Left lung (tissue), 10 donors: ENCODE results near the gene ZNFX1. TPM values are rescaled to one million over a fixed set of nuclear protein-coding genes. Genes with fewer than 3 reads are reported as not detected.
"Not testable (repeated sequence)": the region's sequence is repeated elsewhere in the genome, so short reads cannot be mapped to it uniquely, and the experiment has no call there.

Source experiments
- ATAC-seq: fragments of 200-7000 bp; cut with Tn5 transposase; one replicate; pipeline ENCODE4 v1.9.1; 2020; ENCODE audit warnings: moderate library complexity
- DNase-seq, 4 donors: peaks; one replicate each; pipeline ENCODE4 v3.0.0-alpha.2; 2013 to 2020
- H3K27ac ChIP-seq, 2 donors: fragments of 200-600 bp; sonication (generic) in 1 of 2; one replicate each; pipeline versions ENCODE4 v1.5.0 to v1.8.0; 2020 to 2021
- H3K27me3 ChIP-seq, 2 donors: fragments of 200-600 bp; sonication (generic) in 1 of 2; one replicate each; pipeline versions ENCODE4 v1.5.0 to v1.8.0; 2020 to 2021
- H3K36me3 ChIP-seq, 2 donors: fragments of 200-600 bp; sonication (generic) in 1 of 2; one replicate each; pipeline versions ENCODE4 v1.5.0 to v1.8.0; 2020 to 2021
- H3K4me1 ChIP-seq, 2 donors: fragments of 200-600 bp; one replicate each; pipeline ENCODE4 v1.8.0; 2021
- H3K4me3 ChIP-seq, 2 donors: fragments of 200-600 bp; sonication (generic) in 1 of 2; one replicate each; pipeline versions ENCODE4 v1.5.0 to v1.8.0; 2020 to 2021; ENCODE audit warnings: mild to moderate bottlenecking in 1 of 2
- H3K9me3 ChIP-seq, 2 donors: fragments of 200-600 bp; sonication (generic) in 1 of 2; one replicate each; pipeline versions ENCODE4 v1.5.0 to v1.8.0; 2020 to 2021
- CTCF ChIP-seq, 2 donors: fragments of 200-600 bp; sonication (generic) in 1 of 2; IDR thresholded peaks; one replicate each; pipeline versions ENCODE4 v1.5.0 to v1.8.0; 2021; ENCODE audit warnings: antibody characterized with exemption in 2 of 2
- intact Hi-C, 2 donors: fragments of 100-400 bp; cut with DNase I; formaldehyde crosslinking; loops; one replicate each; pipeline versions ENCODE4 v1.11.2 to v1.14.2; 2022
- polyA plus RNA-seq, 6 donors: library from polyadenylated mRNA; unstranded; fragments of 120-200 nt; gene quantifications; one replicate each; pipeline ENCODE4 v1.2.1, GENCODE V29; 2013; ENCODE audit not compliant: insufficient read length in 6 of 6
- total RNA-seq, 2 donors: library from RNA; stranded (reverse); fragmentation: NEBNext Ultra II Directional; extraction: Animal tissue kit (Norgen Biotek cat#: 25700); gene quantifications; one replicate each; pipeline ENCODE4 v1.2.1, GENCODE V29; 2021
- donor health status: DM: no; HTN: yes; CAD: no.
- donor health status: DM: no; HTN: no; CAD: no.

Gene ZNFX1
- total and polyA plus RNA-seq, 8 donors = 15.5 to 41.0 (median 16.6) TPM

GRCh38 chr20:49315580-49315979 is 37.7 kb upstream of the ZNFX1 start:
- DNase-seq (no peak), ATAC-seq (no peak)
- Histone ChIP-seq H3K27ac (no peak overlapping the region), H3K27me3 (peaks cover 41 to 62% of the 10 kb centered on the region in 2 donors), H3K4me1 (peaks cover 13 to 17% of the 10 kb centered on the region in 2 donors), H3K36me3 (no peaks in the 10 kb centered on the region), H3K9me3 (no peaks in the 10 kb centered on the region), H3K4me3 (no peak overlapping the region)
- intact Hi-C loops = no loop called here
- no peak for TF ChIP-seq CTCF (IDR thresholded peaks at IDR 0.05)

- H3K9me3 ChIP-seq, intact Hi-C loops, ATAC-seq: not testable (repeated sequence)
Measured at GRCh38 chr20:49314052-49314451, 36.2 kb upstream of the ZNFX1 start.

DNA sequence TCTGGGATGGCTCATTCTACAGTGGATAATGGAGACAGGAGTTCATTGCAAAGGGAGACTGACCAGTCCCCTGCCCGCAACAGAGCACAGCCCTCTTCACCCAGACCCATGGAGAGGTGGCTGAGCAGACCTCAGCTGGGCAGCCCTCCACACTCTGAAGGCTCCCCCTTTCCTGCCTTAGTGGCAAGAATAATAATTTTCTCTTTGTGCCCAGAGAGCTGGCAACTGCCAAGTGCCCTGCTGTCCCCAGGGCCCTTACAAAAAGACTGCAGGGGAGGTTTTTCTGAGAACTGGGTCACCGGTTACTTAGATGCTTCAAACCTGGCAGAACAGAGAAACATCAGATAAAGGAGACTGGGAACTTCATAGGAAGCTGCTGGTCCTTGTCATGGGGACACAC is 35.4 kb upstream of the ZNFX1 start:
- no peak for DNase-seq
- no peak overlapping the region for H3K27ac ChIP-seq
- H3K36me3 ChIP-seq = no peaks in the 10 kb centered on the region
- no peak for ATAC-seq
- peaks cover 4% of the 10 kb centered on the region in 2 donors for H3K4me1 ChIP-seq
- no peak for TF ChIP-seq CTCF (IDR thresholded peaks at IDR 0.05)
- intact Hi-C loops = no loop called here
- H3K9me3 ChIP-seq = no peaks in the 10 kb centered on the region
- no peak overlapping the region for H3K4me3 ChIP-seq
- peaks cover 23 to 39% of the 10 kb centered on the region in 2 donors for H3K27me3 ChIP-seq

More at GRCh38 chr20:49314052-49314451, 36.2 kb upstream of the ZNFX1 start:
- peaks cover 31 to 47% of the 10 kb centered on the region in 2 donors for H3K27me3 ChIP-seq
- DNase-seq, H3K27ac ChIP-seq, H3K4me3 ChIP-seq, H3K36me3 ChIP-seq: not testable (repeated sequence)
- peaks cover 11 to 12% of the 10 kb centered on the region in 2 donors for H3K4me1 ChIP-seq

GRCh38 chr20:49312661-49313060 is 34.8 kb upstream of the ZNFX1 start:
- no peak for TF ChIP-seq CTCF (IDR thresholded peaks at IDR 0.05)
- Histone ChIP-seq H3K27me3 (peaks cover 17 to 33% of the 10 kb centered on the region in 2 donors), H3K4me3 (no peak overlapping the region), H3K27ac (no peak overlapping the region), H3K36me3 (no peaks in the 10 kb centered on the region), H3K4me1 (no peaks in the 10 kb centered on the region), H3K9me3 (no peaks in the 10 kb centered on the region)
- intact Hi-C loops = no loop called here
- DNase-seq (no peak), ATAC-seq (no peak)

DNA sequence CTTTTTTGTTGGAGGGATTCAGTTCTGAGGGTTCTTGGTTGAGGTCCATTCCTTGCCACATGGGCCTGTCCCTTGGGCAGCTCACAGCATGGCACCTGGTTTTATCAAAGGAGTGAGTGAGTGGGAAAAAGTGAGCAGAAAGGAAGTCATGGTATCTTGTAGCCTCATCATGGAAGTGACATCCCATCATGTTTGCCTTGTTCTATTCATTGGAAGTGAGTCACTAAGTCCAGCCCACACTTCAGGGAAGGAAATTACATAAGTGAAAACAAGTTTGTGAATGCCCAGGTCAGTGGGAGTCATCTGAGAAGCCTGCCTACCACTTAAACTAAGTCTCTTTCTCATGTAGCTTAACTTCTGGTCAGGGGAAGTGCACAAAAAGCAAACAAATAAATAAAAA is 32.8 kb upstream of the ZNFX1 start:
- DNase-seq (no peak), ATAC-seq (peak; percentile 13)
- Histone ChIP-seq H3K27ac (no peak overlapping the region), H3K4me1 (no peaks in the 10 kb centered on the region), H3K4me3 (no peak overlapping the region), H3K9me3 (no peaks in the 10 kb centered on the region), H3K27me3 (peaks cover 0 to 13% of the 10 kb centered on the region in 2 donors), H3K36me3 (no peaks in the 10 kb centered on the region)
- no peak for TF ChIP-seq CTCF (IDR thresholded peaks at IDR 0.05)
- intact Hi-C loops = no loop called here

- Histone ChIP-seq H3K9me3 (no peaks in the 10 kb centered on the region), H3K4me1 (no peaks in the 10 kb centered on the region), H3K4me3 (no peak overlapping the region), H3K27me3 (no peaks in the 10 kb centered on the region), H3K27ac (no peak overlapping the region), H3K36me3 (no peaks in the 10 kb centered on the region)
- ATAC-seq (no peak), DNase-seq (no peak)
- no peak for TF ChIP-seq CTCF (IDR thresholded peaks at IDR 0.05)
- intact Hi-C loops = no loop called here
Measured at GRCh38 chr20:49308875-49309274, 31.0 kb upstream of the ZNFX1 start.
